H9 (cell line): ENCODE data around the gene PID1. TPM values are rescaled to one million over a fixed set of nuclear protein-coding genes. Genes with fewer than 3 reads are reported as not detected.

ENCODE experiments used
- DNase-seq: peaks from one replicate; pipeline ENCODE4 v3.0.0-alpha.2; 2017
- H2AFZ ChIP-seq: one replicate; pipeline ENCODE4 v1.6.1; 2013; ENCODE audit warnings: mild to moderate bottlenecking, low read length, control low read depth, moderate library complexity
- H2AK5ac ChIP-seq: 2 replicates; pipeline ENCODE4 v1.6.1; 2013; ENCODE audit warnings: low read length, control low read depth, mixed read lengths; ENCODE audit not compliant: insufficient read length
- H2BK120ac ChIP-seq: one replicate; pipeline ENCODE4 v1.6.1; 2013; ENCODE audit warnings: low read depth, mild to moderate bottlenecking, low read length, control low read depth, inconsistent platforms; ENCODE audit not compliant: poor library complexity, severe bottlenecking
- H2BK12ac ChIP-seq: 2 replicates; pipeline ENCODE4 v1.6.1; 2013; ENCODE audit warnings: low read length, control low read depth, mixed read lengths, low read depth; ENCODE audit not compliant: insufficient read length
- H2BK15ac ChIP-seq: 2 replicates; pipeline ENCODE4 v1.6.1; 2013; ENCODE audit warnings: low read depth, low read length, control low read depth
- H2BK20ac ChIP-seq: one replicate; pipeline ENCODE4 v1.6.1; 2013; ENCODE audit warnings: low read depth, mild to moderate bottlenecking, low read length, control low read depth, inconsistent platforms; ENCODE audit not compliant: poor library complexity, severe bottlenecking
- H2BK5ac ChIP-seq: 2 replicates; pipeline ENCODE4 v1.6.1; 2013; ENCODE audit warnings: low read length, control low read depth, mixed read lengths; ENCODE audit not compliant: insufficient read length
- H3K14ac ChIP-seq: 2 replicates; pipeline ENCODE4 v1.6.1; 2013; ENCODE audit warnings: low read length, control low read depth; ENCODE audit not compliant: insufficient read depth
- H3K18ac ChIP-seq: 2 replicates; pipeline ENCODE4 v1.6.1; 2013; ENCODE audit warnings: low read depth, mild to moderate bottlenecking, mixed read lengths, low read length, control low read depth; ENCODE audit not compliant: insufficient read length
- H3K23ac ChIP-seq: 2 replicates; pipeline ENCODE4 v1.6.1; 2013; ENCODE audit warnings: low read length, control low read depth, mixed read lengths, low read depth; ENCODE audit not compliant: insufficient read length
- H3K23me2 ChIP-seq: 2 replicates; pipeline ENCODE4 v1.6.1; 2013; ENCODE audit warnings: low read depth, mild to moderate bottlenecking, mixed read lengths, low read length, control low read depth; ENCODE audit not compliant: insufficient read length, poor library complexity, severe bottlenecking
- H3K27ac ChIP-seq: 2 replicates; pipeline ENCODE4 v1.5.1; 2013; ENCODE audit warnings: low read length, control low read depth, mixed read lengths, low read depth; ENCODE audit not compliant: insufficient read length
- H3K27me3 ChIP-seq: 2 replicates; pipeline ENCODE4 v1.6.1; 2013; ENCODE audit warnings: low read length, control low read depth, inconsistent platforms; ENCODE audit not compliant: insufficient read depth
- H3K4ac ChIP-seq: 2 replicates; pipeline ENCODE4 v1.6.1; 2013; ENCODE audit warnings: low read depth, mild to moderate bottlenecking, control low read depth, inconsistent platforms, low read length, moderate library complexity
- H3K4me1 ChIP-seq: 2 replicates; pipeline ENCODE4 v1.6.1; 2013; ENCODE audit warnings: low read length, control low read depth, inconsistent platforms; ENCODE audit not compliant: insufficient read depth
- H3K4me2 ChIP-seq: 2 replicates; pipeline ENCODE4 v1.6.1; 2013; ENCODE audit warnings: low read length, control low read depth, mixed read lengths; ENCODE audit not compliant: insufficient read length, insufficient read depth
- H3K56ac ChIP-seq: 2 replicates; pipeline ENCODE4 v1.6.1; 2013; ENCODE audit warnings: low read depth, mild to moderate bottlenecking, mixed read lengths, low read length, control low read depth; ENCODE audit not compliant: insufficient read length
- H3K79me1 ChIP-seq: 2 replicates; pipeline ENCODE4 v1.6.1; 2013; ENCODE audit warnings: low read depth, mild to moderate bottlenecking, moderate library complexity, low read length, control low read depth, inconsistent platforms; ENCODE audit not compliant: insufficient read depth, poor library complexity, severe bottlenecking
- H3K79me2 ChIP-seq: 2 replicates; pipeline ENCODE4 v1.6.1; 2013; ENCODE audit warnings: low read length, control low read depth, inconsistent platforms; ENCODE audit not compliant: insufficient read depth
- H3K9ac ChIP-seq: 2 replicates; pipeline ENCODE4 v1.6.1; 2013; ENCODE audit warnings: low read length, control low read depth, mixed read lengths; ENCODE audit not compliant: insufficient read length; ENCODE audit errors: extremely low read depth
- H3K9me3 ChIP-seq: one replicate; pipeline ENCODE4 v1.6.1; 2013; ENCODE audit warnings: low read depth, low read length, inconsistent platforms; ENCODE audit not compliant: control insufficient read depth
- H3T11ph ChIP-seq: one replicate; pipeline ENCODE4 v1.6.1; 2013; ENCODE audit warnings: mild to moderate bottlenecking, low read length, control low read depth, inconsistent platforms
- H4K20me1 ChIP-seq: one replicate; pipeline ENCODE4 v1.6.1; 2013; ENCODE audit not compliant: control insufficient read depth, insufficient read length, insufficient read depth
- H4K5ac ChIP-seq: 2 replicates; pipeline ENCODE4 v1.6.1; 2013; ENCODE audit warnings: low read depth, mild to moderate bottlenecking, mixed read lengths, low read length, control low read depth; ENCODE audit not compliant: insufficient read length
- H4K8ac ChIP-seq: replicated peaks from 2 replicates; pipeline ENCODE4 v1.6.1; 2013; ENCODE audit warnings: low read length, control low read depth, mixed read lengths, low read depth; ENCODE audit not compliant: insufficient read length
- H4K91ac ChIP-seq: 2 replicates; pipeline ENCODE4 v1.6.1; 2013; ENCODE audit warnings: low read depth, mild to moderate bottlenecking, moderate library complexity, mixed read lengths, low read length, control low read depth; ENCODE audit not compliant: insufficient read length
- H3K27ac Mint-ChIP-seq, 3 experiments: 2 replicates in 2 of 3; 3 replicates in 1 of 3; pipeline ENCODE4 v1.8.0; 2020 to 2021; ENCODE audit warnings: mixed read lengths in 3 of 3, mild to moderate bottlenecking in 1 of 3, moderate library complexity in 1 of 3
- H3K27me3 Mint-ChIP-seq: 2 replicates; pipeline ENCODE4 v1.8.0; 2021; ENCODE audit warnings: low read depth, mild to moderate bottlenecking, moderate library complexity, mixed read lengths
- H3K36me3 Mint-ChIP-seq, 3 experiments: 2 replicates in 2 of 3; 3 replicates in 1 of 3; pipeline ENCODE4 v1.8.0; 2020 to 2021; ENCODE audit warnings: low read depth in 3 of 3, mixed read lengths in 3 of 3; ENCODE audit not compliant: insufficient read depth in 1 of 3
- H3K4me1 Mint-ChIP-seq, 2 experiments: 2 replicates each; pipeline ENCODE4 v1.8.0; 2020; ENCODE audit warnings: mixed read lengths in 2 of 2
- H3K4me3 Mint-ChIP-seq, 2 experiments: 2 replicates in 1 of 2; 3 replicates in 1 of 2; pipeline ENCODE4 v1.8.0; 2020 to 2021; ENCODE audit warnings: mild to moderate bottlenecking in 2 of 2, mixed read lengths in 2 of 2, moderate library complexity in 1 of 2
- H3K9me3 Mint-ChIP-seq, 2 experiments: 2 replicates in 1 of 2; 3 replicates in 1 of 2; pipeline ENCODE4 v1.8.0; 2020; ENCODE audit warnings: mild to moderate bottlenecking in 2 of 2, mixed read lengths in 2 of 2, moderate library complexity in 1 of 2
- WGBS: extraction: QIAGEN DNeasy Blood & Tissue Kit; methylation state at CpG from one replicate; pipeline ENCODE4 v1.1.7; 2013; ENCODE audit warnings: missing lambda C conversion rate, low lambda C conversion rate, mixed read lengths; ENCODE audit not compliant: insufficient read length; ENCODE audit errors: extremely low coverage; 5-methylcytosine and 5-hydroxymethylcytosine counted together
- total RNA-seq: library from RNA; stranded (reverse); gene quantifications from 2 replicates; pipeline ENCODE4 v1.2.1, GENCODE V29; 2021
- TF ChIP-seq, protein P1 (sequence below): fragments of 200-600 bp; sonication (generic); conservative IDR thresholded peaks from 3 replicates; pipeline ENCODE4 v1.8.0; 2021; ENCODE audit warnings: antibody characterized with exemption, mild to moderate bottlenecking

The PID1 gene
- total RNA-seq, 1 experiment from 2014 or later = 1.4 TPM

DNA sequence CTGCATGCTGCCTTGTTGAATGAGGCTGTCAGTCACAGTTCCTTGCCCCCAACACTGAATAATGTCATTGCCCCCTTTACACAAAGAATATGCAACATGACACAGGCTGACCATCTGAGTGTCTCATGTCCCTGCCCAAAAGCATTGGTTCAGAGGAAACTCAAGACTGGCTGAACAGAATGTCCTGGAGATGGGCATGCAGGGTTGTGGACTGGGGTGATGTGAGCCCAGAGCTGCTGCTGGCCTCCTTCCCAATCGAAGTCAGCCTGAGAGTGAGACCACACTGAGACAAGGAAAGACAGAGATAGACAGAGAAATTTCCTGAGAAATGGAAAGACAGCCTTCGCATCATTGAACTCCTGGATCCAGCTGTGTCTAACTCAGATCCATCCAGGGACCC lies 110.1 kb downstream of the PID1 start:
- no peak overlapping the region for H3K4me2 ChIP-seq
- H3K9ac ChIP-seq = no peak overlapping the region
- Mint-ChIP-seq H3K4me3 (no peak overlapping the region), H3K9me3 (no peaks in the 10 kb centered on the region), H3K36me3 (no peaks in the 10 kb centered on the region), H3K27me3 (no peaks in the 10 kb centered on the region), H3K27ac (no peak overlapping the region), H3K4me1 (peaks cover 6 to 9% of the 10 kb centered on the region in 2 experiments)
- H3K9me3 ChIP-seq = no peaks in the 10 kb centered on the region
- no peak overlapping the region for H4K8ac ChIP-seq
- no peak overlapping the region for H2AFZ ChIP-seq
- no peak overlapping the region for H2BK12ac ChIP-seq
- TF ChIP-seq, protein P1, sequence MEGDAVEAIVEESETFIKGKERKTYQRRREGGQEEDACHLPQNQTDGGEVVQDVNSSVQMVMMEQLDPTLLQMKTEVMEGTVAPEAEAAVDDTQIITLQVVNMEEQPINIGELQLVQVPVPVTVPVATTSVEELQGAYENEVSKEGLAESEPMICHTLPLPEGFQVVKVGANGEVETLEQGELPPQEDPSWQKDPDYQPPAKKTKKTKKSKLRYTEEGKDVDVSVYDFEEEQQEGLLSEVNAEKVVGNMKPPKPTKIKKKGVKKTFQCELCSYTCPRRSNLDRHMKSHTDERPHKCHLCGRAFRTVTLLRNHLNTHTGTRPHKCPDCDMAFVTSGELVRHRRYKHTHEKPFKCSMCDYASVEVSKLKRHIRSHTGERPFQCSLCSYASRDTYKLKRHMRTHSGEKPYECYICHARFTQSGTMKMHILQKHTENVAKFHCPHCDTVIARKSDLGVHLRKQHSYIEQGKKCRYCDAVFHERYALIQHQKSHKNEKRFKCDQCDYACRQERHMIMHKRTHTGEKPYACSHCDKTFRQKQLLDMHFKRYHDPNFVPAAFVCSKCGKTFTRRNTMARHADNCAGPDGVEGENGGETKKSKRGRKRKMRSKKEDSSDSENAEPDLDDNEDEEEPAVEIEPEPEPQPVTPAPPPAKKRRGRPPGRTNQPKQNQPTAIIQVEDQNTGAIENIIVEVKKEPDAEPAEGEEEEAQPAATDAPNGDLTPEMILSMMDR = no peak
- H3K4me1 ChIP-seq = 0 out of 2 replicates have a peak, but pooled peaks cover 2% of the 10 kb centered on the region
- H2BK15ac ChIP-seq = no peak overlapping the region
- H3K23me2 ChIP-seq = no peaks in the 10 kb centered on the region
- H4K91ac ChIP-seq = no peak overlapping the region
- no peak overlapping the region for H2BK5ac ChIP-seq
- no CpG with 5 or more reads among the region's 2 CpGs for WGBS
- H3K18ac ChIP-seq = no peak overlapping the region
- H4K5ac ChIP-seq = no peak overlapping the region
- H2BK20ac ChIP-seq = no peak overlapping the region
- no peak overlapping the region for H3K56ac ChIP-seq
- H3T11ph ChIP-seq = no peak overlapping the region
- H2AK5ac ChIP-seq = no peak overlapping the region
- no peak for DNase-seq
- no peaks in the 10 kb centered on the region for H4K20me1 ChIP-seq
- no peak overlapping the region for H3K4ac ChIP-seq
- no peak overlapping the region for H3K23ac ChIP-seq
- H3K27ac ChIP-seq = no peak overlapping the region
- H3K79me1 ChIP-seq = no peaks in the 10 kb centered on the region
- H3K79me2 ChIP-seq = no peaks in the 10 kb centered on the region
- no peak overlapping the region for H3K14ac ChIP-seq
- H3K27me3 ChIP-seq = no peaks in the 10 kb centered on the region
- no peak overlapping the region for H2BK120ac ChIP-seq
